Activated naive CD4-positive, alpha-beta T cell treated with anti-CD3 and anti-CD28 coated beads, Interleukin-2, amount 50 U/mL, for 16 hours (primary cell): ENCODE data around the gene ADH1A.
"Not testable (repeated sequence)": the region's sequence is repeated elsewhere in the genome, so short reads cannot be mapped to it uniquely, and the experiment has no call there.

ENCODE experiments used
- DNase-seq: peaks from one replicate; pipeline ENCODE4 v3.0.0-alpha.2; 2020

Gene ADH1A

DNA sequence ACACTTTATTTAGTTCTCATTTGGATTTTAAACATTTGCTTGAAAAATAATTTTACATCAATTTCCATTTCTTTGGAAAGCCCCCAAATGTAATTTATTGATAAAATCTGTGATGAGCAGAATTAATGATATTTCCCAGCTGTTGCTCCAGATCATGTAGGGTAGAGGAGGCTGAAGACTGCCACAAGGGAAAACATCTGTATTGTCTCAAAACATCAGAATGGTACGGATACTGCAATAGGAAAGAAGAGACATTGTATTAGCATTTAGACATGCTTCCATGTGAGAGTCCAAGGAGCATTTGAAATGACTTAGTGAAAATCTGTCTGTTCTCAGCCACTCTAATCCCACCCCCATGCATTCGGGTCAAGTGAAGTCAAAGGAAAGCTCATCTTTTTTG lies 14.4 kb downstream of the ADH1A start:
- no peak for DNase-seq

DNA sequence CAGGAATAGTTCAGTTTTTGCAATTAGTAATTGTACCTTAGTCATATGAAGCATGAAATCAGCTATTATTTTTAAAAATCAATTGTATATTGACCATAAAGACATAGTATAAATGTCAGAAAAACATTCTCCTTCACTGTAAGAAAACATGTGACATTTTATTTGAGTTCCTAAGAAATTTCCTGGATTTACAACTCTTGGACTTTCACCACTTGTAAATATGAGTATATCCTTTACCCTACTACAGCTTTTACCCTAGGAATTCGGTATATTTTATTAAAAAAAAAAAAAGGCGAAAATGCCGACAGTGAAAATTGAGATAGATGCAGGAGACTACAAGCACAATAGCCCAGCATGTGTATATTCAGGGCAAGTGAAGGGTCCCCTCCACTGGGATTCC lies 14.9 kb downstream of the ADH1A start:
- DNase-seq, result no peak

DNA sequence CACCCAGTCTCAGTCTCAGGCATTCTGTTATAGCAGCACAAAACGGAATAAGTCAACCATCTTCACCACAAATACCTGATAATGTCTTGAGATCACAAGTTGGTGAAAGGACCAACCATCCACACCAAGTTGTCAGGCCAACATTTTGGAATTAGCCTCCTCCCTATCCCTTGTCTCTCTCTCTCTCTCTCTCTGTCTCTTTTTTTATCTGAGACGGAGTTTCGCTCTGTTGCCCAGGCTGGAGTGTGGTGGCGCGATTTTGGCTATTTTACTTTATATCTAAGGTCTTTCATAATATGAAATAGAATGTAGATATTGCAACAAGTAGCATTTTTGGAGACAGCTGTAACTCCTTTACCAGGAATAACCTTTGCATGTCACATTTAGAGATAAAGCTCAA lies 15.7 kb downstream of the ADH1A start:
- no peak for DNase-seq

DNA sequence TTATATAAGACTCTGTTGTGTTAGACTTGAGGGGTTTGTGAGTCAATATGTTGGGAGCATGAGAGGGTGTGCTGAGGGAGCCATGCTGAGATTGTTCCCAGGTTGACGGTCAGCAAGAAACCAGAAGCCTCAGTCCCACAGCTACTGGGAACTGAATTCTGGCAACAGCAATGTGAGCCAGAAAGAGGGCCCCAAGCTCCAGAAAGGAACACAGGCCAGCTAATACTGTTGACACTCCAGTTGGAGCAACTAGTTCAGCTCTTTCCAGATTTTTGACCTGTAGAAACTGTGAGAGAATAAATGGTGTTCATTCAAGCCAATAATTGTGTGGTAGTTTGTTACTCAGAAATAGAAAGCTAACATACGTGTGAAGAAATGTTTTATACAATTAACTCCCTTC lies 17.1 kb downstream of the ADH1A start:
- no peak for DNase-seq

DNA sequence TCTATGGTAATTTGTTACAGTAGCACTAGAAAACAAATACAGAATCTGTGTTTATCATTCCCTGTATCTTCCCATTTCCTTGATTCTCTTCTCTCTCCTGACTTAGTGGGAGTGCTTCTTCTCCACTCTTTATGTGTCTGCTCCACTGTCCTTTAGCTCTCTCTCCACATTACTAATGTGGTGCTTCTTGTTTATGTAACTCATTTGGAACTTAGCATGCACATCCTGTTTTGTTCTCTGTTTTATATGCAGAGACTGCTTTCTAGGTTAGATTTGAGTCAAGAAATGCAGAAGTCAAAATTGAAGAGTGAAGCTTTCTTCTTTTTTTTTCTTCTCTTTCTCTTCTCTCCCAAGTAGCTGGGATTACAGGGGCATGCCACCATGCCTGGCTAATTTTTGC lies 25.9 kb downstream of the ADH1A start:
- DNase-seq, result no peak

DNA sequence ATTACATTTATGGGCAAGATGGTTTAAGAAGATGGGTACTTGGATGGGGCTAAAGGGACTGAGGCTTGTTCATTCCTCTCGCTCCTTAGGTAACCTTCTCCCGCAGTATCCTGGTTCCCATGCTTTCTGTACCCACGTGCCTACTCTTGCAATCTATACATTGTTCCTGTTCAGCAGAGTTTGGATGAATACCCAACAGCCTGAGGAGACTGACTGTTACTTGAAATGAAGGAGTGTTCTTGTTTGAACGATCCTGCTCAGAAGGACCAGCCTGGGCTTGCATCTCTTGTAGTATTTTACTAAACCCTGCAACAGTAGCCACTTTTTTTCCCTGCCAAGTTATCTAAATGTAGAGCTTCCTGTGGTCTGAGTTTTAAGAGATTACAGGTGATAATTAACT lies 38.0 kb downstream of the ADH1A start:
- no peak for DNase-seq

DNA sequence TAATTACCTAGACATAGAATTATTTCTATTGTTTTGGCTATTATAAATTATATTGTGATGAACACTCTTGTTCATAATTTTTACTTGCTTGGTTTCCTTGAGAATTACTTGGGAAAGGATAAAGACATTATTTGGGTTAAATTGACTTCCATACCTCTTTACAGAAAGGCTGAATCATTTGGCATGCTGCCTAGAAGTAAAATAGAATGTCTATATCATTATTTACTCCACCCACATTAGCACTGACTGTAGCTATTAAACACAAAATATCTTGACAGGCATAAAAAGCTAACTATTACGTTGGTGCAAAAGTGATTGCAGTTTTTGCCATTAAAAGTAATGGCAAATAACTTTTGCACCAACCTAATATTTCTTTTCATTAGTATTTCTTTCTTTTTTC lies 42.1 kb downstream of the ADH1A start:
- DNase-seq, result no peak

DNA sequence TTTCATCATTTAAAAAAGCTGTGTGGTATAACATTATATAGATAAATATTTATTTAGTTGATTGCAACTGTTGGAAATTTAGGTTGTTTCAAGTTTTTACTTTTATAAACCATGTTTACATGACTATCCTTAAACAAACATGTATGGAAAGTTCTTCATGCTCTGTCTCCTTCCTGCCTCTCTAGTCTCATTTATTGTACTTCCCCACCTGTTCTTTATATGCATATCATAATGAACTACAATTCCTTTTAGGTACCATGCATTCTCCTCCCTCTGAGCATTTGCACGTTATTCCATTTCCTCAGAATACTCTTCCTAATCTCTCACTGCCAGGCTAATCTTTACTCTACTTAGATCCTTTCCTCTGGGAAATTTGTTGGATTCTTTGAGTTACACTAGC lies 54.8 kb downstream of the ADH1A start:
- no peak for DNase-seq

DNA sequence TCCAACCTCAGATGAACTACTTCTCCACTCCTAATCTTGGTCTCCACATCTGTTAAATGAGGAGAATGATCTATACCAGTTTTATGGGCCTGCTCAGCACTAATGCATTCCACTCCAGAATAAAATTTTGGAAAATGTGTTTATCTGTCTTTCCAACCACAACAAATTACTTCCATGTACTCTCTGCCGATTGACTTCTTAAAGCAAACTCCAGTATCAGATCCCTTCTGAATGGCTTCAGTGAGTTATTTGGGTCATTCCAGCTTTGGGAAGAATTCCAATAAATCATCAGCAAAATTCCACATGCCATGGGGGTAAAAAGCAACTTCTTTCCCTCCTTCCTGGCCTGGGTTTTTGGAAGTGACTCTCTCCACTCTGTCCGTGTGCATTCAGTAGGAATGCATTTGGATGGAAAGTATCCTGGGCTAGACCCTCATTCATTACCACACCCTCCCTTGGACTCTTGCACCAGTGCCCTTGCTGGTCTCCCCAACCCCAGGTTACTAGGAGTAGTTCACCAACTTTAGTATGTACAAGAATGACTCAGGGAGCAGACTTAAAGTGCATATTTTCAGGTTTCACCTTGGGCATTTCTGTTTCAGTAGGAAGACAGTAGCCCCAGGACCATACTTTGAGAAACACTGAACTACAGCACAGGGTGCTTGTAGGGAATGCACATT lies 56.3 kb downstream of the ADH1A start:
- DNase-seq, result no peak

DNA sequence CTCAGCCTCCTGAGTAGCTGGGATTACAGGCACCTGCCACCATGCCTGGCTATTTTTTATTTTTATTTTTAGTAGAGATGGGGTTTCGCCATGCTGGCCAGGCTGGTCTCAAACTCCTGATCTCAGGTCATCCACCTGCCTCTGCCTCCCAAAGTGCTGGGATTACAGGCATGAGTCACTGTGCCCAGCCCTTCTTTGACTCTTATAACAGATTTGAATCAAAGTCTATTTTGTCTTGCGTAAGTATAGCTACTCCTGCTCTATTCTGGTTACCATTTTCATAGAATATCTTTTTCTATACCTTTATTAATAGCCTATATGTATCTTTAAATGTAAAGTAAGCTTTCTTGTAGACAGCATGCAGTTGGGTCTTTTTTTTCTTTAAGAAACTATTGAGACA lies 57.4 kb downstream of the ADH1A start:
- not testable (repeated sequence) for DNase-seq

DNA sequence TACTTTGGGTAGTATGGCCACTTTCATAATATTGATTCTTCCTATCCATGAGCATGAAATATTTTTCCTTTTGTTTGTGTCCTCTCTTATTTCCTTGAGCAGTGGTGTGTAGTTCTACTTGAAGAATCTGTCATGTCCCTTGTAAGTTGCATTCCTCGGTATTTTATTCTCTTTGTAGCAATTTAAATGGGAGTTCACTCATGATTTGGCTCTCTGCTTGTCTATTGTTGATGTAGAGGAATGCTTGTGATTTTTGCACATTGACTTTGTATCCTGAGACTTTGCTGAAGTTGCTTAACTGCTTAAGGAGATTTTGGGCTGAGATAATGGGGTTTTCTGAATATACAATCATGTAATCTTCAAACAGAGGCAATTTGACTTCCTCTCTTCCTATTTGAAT lies 62.1 kb downstream of the ADH1A start:
- DNase-seq, result not testable (repeated sequence)

DNA sequence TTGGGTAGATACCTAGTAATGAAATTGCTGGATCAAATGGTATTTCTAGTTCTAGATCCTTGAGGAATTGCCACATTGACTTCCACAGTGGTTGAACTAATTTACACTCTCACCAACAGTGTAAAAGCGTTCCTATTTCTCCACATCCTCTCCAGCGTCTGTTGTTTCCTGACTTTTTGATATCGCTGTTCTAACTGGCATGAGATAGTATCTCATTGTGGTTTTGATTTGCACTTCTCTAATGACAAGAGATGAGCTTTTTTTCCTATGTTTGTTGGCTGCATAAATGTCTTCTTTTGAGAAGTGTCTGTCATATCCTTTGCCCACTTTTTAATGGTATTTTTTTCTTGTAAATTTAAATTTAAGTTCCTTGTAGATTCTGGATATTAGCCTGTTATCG lies 63.1 kb downstream of the ADH1A start:
- DNase-seq, result not testable (repeated sequence)
